Measurements from ENCODE around the gene TCFL5.
A peak's percentile ranks its signal among the peaks of the same experiment; 100 is the strongest.

TCFL5 gene

DNA sequence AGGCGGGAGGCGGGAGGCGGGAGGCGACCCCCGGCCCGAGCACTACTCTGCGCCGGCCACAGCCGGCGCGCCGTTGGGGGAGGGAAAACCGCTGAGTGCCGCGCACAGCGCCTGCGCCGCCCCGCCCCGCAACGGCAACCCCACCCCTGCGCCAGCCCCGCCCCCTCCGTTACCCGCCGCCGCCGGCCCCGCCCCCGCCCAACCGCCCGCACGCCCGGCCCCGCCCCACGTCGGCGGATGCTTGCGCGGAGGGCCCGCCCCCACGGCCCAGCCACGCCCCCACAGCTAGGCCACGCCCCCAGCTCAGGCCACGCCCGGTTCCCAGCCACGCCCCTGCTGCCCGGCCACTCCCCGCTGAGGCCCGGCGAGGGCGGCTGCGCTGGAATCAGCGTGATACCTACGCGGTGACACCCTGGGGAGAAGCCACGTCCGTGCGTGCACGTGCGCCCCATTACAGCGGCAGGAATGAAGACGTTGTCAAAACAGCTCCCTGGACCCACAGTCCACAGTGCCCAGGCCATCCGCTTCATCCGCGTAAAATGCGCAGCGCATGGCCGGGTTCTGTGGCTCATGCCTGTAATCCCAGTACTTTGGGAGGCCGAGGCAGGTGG, at the start of gene TCFL5:
Gene TCFL5 (minus strand): TSS at position 97 of the 611 bp plus-strand sequence. CDS start 152 bp downstream, outside the sequence.
- DNase-seq: peak; percentile 77

DNA sequence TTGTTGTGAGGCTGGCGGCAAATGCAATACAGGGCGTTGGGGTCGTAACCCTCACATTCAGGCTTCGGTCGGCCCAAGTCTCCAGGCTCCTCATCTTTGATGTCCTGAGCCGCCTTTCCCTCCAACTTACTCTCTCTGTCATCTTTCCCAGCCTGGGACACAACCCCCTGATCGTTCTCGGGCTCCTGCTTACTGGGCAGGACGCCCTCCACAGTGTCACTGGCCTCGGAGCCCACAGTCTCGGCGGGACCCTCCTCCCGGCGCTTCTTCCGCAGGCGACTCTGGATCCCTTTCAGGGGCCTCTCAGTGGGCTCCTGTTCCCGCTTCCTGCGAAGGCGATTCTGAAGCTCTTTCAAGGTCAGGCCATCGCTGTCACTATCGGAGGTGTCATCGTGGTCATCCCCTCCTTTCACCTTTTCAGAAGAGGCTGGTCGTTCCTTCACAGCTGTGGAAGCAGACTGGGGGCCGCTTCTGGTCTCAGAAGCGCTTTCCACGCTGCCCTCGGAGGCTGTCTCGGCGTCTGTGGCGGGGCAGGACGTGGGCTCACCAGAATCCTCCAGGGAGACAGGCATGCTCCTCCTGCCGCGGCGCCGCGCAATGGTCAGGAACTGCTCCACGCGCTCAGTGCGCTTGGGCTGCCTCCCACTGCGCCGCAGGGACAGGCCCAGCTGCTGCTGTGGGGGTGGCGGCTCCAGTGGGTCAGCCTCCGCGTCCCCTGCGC, 49.3 kb upstream of the TCFL5 start:
- DNase-seq: no peak

DNA sequence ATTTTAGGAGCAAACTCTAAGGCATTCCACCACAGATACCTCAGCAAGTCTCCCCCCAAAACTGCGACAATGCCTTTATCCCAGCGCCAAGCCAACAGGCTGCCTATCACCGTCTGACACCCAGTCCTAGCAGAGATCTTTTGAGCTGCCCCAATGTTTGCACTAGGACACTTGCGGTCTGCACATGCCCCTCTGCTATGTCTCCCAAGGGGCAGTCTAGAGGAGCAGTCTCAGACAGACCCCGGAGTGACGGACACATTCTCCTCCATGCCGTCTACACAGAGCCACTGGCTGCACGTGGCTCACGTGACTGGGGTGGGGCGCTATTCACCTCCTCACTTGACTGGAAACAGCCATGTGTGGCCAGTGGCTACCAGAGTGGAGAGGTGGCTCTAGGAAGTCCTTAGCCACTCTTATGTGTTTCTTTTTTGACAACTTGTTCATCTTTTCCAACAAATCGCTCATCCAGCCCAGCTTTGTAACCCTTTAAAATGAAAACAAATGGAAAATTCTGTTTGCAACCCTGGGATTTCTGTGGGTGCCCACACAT, 48.7 kb upstream of the TCFL5 start:
- DNase-seq: no peak

DNA sequence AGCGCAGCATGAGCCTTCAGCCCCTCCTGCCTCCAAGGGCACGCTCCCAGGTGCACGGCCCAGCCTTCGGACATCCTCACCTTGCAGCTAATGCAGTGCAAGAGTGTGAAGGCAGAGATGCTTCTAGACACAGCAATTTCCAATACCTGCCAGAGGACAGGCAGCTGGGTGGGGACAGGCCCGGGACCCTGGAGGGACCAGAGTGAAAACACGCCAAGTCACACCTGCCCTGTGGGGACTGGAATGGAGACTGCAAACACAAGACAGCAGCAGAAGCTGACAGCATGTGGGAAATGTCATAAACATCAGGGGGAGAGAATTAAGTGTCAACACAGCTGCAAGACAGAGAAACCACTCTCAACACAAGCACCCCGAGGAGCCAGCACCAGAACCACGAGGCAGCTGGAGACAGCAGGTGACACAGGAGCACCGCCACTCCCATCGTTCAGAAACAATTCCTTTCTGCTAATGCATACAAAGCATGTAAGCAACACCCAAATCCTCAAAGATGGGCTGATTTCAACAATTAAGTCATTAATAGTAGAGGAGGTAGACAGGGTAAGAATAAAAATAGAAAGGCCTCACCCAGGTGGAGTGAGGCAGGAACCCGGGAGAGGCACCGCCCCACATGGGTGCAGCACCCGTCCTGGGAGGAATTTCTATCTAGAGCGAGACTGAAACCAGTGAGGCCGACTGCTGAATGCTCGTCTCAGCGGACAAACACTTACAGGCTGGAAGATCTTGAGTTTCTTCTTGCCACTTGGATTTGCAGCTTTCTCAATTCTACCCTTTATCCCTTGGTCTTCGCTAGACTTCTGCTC, 47.6 kb upstream of the TCFL5 start:
- peak; percentile 88 for DNase-seq

DNA sequence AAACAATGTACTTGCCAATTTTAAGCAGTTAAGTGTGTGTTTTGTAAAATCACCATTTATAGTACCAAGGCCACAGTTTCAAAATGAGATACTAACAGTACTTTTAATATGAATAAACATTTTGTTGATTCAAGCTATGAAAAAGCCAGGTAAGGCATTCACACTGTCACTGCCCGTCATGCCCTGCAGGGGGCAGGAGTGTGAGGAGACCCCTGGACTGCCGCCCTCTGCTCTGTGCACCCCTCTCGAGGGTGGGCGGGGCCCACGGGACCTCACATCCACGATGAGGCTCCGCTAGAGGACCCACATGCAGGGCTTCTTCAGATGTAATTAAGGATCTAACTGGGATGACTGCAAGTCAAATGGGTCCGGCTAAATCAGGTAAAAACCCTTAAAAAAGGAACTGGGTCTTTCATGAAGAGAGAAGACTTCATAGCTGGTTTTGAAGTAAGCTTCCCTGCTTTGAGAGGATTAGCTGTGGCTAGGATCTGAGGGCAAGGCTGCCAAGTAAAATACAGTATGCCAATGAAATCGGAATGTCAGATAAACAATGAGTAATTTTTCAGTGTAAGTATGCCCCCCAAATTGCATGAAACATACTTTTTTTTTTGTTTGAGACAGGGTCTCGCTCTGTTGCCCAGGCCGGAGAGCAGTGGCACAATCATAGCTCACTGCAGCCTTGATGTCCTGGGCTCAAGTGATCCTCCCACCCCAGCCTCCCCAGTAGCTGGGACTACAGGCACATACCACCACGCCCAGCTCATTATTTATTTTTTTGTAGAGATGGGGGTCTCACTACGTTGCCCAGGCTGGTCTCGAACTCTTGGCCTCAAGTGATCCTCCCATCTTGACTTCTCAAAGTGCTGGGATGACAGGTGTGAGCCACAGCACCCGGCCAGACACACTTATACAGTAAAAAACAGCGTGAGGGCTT, 46.0 kb upstream of the TCFL5 start:
- DNase-seq: no peak

DNA sequence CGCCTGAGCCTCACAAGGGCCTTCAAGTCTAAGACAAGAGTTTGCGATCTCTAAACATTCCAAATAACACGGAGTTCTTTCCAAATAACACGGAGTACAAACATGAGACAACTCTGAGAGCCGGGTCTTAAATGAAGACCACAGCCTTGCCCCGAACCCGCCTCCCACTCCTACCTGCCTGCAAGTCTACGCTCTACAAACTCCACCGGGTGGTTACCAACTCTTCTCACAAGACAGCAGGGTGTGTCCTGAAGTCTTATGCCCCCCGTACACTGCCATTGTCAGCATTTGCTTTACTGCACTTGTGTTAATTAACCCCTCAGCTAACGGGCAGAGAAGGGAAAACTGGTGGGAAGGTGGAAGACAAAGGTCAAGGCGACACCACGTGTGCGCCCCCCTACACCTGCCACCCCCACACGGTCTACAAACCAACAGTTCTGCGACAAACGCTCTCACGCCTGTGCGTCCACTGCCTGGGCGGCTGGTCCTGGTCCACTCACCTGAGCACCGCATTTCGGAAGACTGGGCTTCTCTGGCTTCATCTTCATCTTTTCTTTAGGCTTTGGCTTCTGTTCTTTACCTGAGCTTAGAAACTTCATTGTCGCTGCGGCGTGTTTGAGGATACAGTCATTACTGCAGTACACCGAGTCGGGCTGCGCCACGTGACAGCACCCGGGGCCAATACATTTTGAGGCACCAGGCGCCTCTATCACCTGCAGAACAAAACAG, 45.2 kb upstream of the TCFL5 start:
- DNase-seq: no peak

DNA sequence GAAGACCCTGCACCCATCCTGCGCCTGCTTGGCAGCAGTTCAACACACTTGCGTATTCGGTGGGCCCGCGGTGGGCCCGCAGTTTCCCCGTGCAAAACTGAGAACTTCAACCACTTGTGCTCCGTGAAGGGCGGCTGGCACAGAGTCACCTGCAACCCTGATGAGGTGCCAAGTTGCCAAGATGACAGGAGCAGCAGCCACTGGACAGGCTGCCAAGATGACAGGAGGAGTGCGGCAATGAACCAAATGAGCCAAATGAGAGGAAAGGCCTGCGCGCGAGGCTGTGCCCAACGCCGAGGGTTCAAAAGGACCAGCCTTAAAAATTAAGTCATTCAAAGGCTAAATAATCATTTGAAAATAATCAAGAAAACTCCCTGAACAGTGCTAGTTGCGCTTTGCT, 44.6 kb upstream of the TCFL5 start:
- no peak for DNase-seq

DNA sequence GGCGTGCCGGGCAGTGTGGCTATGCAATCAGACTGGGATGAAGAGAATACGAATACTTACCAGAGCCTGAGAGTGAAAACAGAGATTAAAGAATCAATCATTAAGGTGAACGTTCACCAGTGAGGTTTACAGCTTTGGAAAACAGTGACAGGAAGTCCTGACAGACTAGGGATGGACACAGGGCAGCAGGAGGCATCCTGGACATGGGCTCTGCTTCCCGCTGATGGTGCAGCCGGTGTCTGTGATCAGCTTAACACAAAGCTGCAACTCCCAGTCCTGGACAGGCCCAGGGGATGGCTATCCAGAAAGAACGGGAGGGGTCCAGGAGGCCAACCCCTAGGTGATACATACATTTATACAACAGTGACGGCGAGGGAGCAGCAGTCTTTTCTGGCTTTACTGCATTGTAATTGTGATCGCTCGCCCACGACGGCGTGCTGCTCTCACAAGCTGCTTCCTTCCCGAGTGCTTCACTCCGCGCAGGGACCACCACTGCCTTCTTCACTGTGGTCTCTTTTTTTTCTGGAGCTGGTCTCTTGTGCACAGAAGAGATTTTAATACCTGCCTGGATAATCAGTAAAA, 44.0 kb upstream of the TCFL5 start:
- no peak for DNase-seq

DNA sequence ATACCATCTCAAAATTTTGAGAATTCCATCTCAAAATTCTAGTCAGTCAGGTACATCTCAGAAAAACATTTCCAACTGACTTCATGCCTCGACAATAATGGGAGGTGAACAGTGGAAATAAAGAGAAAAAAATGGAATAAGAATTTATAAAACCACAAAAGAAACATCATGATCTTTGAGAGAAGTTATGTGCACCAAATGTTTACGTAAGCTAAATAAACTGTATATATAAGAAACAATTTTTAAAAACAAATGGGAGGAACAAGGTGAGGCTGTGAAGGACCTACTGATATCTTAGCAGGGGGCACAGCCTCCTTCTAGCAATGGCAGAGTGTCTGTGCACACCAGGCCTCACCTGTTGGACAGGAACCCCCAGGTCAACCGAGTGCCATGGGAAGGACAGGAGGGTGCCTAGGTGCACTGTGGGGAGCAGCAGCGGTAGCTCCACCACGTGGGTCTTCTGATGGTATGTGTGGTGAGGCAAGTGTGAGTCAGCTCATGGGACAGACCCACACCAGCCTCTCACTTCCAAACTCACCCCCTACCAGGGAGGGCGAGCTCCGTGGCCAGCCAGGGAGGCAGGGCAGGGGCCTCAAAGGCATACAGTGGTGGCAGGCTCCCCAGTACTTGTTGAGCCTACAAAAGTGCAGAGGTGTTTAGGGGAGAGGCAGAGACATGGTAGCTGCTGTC, 41.4 kb upstream of the TCFL5 start:
- DNase-seq: no peak

DNA sequence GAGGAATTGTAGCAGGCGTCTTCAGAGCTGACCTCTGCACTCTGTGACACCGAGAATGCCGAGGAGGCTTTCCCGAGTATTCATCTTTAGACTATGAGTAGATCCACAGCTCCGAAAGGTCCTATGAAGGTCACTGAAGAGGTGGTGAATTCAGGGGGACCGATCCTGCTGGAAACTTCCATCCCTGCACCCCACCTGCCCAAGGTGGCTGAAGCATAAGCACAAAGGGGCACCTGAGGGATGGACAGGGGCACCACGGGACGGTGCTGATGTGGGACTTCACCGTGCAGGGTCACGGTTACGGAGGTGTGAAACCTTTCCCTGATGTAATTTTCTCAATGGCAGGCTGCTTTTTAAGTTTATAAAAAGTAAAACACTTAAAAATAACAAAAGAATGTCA, 40.3 kb upstream of the TCFL5 start:
- no peak for DNase-seq

DNA sequence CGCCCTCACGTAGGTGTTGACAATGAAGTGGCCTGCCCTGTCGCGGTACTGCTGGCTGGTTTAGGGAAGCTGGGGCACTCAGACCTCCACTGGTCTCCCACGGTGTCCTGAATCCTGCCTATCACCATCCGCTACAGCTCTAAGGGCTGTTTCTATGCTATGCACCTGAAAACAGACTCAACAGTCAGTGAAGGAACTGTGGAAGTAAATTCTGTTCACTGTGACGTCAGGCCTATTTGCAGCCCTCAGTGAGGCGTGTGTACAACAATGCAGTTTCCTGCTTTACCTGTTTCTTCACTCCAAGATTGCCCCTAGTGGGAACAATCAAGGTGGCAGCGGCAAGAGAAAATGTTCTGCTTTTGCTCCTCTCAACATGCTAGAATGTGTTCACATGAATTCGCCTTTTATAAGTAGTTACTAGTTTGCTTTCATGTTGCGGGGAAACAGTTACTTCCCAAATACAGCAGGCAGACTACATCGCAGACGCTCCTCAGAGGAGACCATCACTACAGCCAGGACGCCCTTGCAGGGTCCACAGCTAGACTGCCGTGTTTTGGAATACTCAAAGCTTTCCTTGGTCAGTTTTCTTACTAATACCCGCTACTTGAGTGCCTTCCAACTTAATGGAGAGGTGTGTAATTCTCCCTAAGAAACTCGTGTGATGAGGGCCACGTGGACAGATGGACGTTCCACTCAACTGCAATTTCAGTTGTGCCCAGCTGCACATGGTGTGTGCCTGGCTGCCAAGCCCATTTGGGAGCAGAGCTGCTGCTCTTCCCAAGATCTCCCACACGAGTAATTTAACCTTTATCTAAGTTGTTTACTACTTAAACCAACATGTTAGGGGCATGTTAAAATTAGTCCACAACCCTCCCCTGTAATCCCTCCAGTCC, 39.3 kb upstream of the TCFL5 start:
- DNase-seq: peak; percentile 72

DNA sequence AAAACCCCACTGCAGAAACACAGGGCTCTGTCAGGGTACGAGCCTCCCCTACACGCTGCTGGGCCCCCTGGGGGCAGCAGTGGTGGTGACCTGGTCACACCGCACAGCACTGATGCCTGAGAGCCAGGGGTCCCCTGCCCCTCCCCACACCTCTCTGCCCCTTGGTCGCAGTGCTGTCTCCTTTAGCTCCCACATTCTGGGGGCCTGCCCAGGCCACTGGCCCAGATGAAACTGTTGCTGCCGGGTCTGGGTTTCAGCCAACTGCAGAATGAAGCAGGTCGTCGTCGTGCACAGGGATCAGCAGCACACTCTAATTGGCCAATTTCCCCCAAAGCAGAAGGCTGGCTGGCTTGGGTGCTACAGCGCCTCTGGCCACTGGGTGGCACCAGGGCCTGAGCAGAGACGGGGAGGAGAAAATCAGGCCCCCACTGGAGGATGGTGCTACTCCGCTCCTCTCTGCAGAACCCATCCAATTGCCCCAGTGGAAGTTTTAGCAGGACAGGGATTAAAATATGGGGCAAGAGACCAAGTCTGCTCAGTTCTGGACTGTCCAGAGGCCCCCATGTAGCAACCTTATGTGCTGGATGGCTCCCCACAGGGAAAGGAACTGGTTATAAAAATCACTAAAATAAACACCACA, 38.5 kb upstream of the TCFL5 start:
- peak; percentile 51 for DNase-seq

DNA sequence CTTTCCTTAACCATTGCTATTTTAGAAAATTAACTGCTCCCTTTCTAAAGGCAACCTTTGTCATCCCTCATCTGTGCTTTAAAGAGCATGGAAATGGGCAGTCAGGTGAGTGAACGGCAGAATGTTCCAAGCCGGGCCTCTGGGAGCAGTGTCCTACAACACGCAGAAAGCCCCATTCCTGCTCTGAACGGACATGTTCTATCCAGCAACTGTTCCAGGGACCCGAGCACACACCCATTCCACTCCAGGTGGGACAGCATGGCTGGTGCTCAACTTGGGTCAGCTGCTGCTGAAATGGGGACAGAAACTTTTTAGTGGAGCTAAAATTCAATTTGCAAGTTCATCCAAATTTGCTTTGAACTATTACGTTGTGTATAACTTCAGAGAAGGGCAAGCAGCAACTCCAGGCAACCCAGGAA, 38.0 kb upstream of the TCFL5 start:
- no peak for DNase-seq

DNA sequence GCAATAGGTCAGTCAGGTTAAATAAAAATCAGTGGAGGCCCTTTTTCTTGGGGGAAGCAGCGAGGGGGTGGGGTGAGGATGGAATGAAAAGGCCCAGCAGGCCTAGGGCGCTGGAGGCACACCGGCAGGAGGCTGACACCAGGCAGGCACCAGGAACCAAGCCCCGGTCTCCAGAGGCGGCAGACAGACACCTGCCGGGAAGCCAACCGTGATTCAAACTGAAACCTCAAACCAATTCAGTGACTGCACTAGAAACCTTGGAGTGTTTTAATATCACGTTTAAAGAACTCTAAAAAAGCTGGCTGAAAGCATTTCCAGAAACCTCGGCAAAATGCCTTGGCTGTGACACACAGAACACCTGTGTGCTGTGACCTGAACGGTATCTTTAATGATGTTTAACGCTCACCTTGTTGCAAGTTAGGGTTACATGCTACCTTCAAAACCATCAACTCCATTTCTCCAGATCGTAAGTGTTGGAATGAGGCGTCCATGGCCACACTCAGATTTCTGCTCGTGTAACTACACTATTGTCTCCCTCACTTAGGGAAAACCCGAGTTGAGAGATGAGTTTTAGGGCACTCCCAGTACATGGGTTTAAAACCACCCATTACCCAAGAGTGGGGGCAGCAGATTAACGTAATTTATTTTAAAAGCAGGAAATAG, 37.5 kb upstream of the TCFL5 start:
- no peak for DNase-seq

DNA sequence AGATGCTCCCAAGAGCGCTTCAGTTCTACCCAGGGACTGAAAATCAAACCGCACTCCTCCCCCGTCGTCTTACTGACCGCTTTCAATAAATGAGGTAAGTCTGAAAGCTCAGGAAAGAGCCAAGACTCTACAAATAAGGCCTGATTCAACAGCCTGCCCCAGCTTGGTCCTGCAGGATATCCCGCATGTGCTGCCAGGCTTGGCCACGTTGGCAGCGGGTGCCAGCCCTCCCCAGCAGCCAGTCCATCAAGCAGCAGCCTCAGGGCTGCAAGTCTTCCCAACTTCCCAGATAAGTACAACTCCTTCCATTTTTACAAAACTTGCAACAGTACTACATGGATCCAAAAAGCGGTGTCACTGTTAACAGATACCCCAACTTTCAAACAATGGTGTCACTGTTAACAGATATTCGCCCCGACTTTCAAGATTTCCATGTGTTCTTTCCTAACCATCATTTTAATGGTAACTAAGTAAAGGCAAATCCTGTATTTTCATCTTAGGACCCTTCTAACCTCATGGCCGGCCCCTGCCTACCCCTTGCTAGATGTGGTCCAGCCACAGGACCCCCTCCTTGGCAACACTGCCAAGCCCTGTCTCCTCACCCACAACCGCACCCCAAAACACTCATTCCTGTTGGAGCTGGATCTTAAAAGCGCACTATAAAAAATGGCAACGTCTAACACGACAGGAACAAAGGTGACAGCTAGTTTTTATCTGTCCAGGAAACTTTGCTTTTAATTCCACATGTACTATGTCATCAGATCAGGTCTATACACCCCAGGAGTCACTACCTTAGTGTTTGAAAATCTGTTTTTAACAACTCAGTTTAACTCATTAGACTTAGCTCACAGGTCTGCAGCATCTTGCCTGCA, 36.7 kb upstream of the TCFL5 start:
- DNase-seq: no peak

DNA sequence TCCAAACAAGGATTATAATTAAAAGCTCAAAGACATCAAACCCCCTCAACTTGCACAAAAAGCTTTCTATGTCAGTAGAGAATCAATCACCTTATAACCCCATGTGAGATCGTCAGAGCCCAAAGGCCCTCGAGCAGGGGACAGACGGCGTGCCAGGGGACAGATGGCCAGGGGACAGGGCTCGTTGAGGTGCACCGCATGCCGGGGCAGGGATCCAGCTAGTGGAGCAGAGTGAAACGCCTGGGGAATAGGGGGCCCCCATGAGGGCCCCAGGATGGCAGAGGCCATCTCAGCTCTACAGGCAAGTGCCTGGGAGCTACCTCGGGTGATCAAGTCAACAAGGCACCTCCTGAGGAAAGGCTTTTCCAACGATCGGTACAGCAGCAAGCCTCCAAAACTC, 36.0 kb upstream of the TCFL5 start:
- DNase-seq: no peak

DNA sequence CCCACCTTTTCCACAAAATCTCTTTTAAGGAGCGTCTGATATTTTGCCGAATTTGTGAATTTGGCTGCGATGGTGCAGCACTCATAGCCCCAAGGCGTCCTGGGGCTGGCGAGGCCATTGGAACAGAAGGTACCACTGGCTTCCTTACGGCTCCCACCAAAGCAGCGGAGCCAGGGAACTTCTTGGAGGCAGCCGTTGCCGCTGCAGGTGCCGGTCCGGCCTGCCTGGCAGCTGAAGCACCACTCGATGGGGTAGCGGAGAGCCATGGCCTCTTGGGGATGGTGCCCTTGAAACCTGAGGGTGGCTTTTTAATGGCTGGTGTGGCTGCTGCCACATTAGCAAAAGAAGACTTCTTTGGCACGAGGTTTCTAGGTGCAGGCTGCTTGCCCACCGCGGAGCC, 34.9 kb upstream of the TCFL5 start:
- no peak for DNase-seq

DNA sequence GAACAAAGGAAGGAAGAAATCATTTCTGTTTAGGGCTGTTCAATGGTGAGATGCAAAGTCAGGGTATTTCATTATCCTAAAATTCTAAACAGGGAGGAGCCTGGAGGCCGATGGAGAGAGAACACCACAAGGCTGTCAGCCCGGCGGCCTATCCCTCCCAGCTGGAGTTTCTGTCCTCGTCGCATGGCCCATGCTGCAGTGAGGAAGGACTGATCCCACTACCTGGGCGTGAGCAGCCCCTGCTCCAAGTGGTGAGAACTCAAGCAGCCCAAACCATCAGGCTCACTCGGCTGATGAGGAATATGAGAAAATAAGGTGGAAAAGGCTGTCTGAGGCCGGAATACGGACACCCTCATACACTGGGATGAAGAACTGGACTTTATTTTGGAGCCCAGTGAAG, 33.9 kb upstream of the TCFL5 start:
- no peak for DNase-seq
